Muscle of back (tissue), 11 donors: Measurements from ENCODE around the gene SOX5. TPM values are rescaled to one million over a fixed set of nuclear protein-coding genes. Genes with fewer than 3 reads are reported as not detected.
"Not testable (repeated sequence)": the region's sequence is repeated elsewhere in the genome, so short reads cannot be mapped to it uniquely, and the experiment has no call there.

Experiments
- DNase-seq, 3 donors: peaks; one replicate each; pipeline versions ENCODE4 v3.0.0 to v3.0.0-alpha.2; 2013
- polyA plus RNA-seq, 10 donors: library from polyadenylated mRNA; unstranded; fragments of 120-200 nt; gene quantifications; one replicate each; pipeline ENCODE4 v1.2.1, GENCODE V29; 2013; ENCODE audit not compliant: insufficient read length in 10 of 10

The SOX5 gene
- polyA plus RNA-seq, 10 donors = 1.6 to 3.1 (median 2.6) TPM

DNA sequence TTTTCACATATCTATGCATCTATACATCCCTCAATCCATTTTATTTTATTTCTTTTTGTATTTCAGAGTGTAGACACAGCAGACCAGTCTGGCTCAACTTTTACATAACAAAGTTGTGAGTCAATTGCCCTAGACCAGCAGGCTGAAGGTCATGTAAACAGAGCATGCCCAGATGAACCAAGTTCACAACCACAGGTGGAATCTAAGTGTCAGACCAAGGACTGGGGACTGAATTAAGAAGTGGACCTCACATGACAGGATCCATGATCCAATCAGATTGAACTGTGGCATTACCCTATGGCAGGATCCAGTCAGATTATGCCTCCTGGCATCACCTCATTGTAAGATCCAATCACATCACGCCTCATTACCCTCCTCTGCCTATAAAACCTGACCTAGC is 455.8 kb downstream of the SOX5 start:
- DNase-seq = no peak

DNA sequence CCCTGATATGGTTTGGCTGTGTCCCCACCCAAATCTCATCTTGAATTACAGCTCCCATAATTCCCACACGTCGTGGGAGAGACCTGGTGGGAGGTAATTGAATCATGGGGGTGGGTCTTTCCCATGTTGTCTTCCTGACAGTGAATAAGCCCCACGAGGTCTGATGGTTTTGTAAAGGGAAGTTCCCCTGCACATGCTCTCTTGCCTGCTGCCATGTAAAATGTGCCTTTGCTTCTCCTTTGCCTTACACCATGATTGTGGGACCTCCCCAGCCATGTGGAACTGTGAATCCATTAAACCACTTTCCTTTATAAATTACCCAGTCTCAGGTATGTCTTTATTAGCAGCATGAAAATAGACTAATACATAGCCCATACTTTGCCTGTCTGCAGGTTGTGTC is 458.4 kb downstream of the SOX5 start:
- not testable (repeated sequence) for DNase-seq

DNA sequence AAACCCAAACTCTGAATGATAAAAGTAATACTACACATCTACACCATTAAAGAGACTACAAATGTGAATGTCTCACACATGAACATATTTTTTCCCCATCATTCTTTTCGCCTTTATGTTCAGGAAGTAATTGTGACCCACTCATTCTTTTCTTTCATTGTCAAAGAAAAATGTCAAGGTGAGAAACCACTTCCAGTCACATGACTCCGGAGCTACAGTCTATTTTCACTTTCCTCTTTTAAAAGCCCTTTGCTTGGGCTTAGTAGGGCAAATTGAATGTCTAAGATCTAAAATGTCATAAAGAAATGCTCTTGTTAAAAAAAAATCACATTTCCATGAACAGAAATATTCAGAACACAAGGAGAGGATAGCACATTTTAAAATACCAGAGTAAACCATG is 461.3 kb downstream of the SOX5 start:
- no peak for DNase-seq

DNA sequence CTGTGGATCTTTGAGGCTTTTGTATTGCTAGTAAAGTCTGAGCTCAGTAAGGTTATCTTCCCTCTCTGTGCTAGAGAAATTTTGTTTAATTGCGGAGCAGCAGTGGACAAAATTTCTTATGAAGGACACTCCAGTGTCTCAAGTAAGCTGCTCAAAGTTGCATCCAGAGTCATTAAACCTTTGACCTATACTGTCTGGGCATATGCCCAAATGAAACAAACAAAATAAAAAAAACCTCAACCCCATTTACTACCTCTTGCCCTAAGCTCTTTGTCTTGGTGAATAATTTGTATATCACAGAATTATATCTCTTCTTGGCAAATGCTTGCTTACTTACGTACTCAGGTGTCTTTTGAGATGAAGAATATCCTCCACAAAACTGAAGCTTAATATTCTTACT is 465.2 kb downstream of the SOX5 start:
- DNase-seq = no peak

DNA sequence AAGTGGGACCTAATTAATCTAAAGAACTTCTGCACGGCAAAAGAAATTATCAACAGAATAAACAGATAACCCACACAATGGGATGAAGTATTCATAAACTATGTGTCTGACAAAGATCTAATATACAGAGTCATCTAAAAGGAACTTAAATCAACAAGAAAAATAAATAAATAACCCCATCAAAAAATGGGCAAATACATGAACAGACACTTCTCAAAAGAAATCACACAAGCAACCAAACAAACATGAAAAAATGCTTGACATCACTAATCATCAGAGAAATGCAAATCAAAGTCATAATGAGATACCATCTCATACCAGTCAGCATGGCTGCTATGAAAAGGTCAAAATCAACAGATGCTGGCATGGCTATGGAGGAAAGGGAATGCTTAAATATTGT is 466.9 kb downstream of the SOX5 start:
- DNase-seq = no peak
